ENCODE results near the gene FZD4. TPM values are rescaled to one million over a fixed set of nuclear protein-coding genes. Genes with fewer than 3 reads are reported as not detected.
"Not testable (repeated sequence)": the region's sequence is repeated elsewhere in the genome, so short reads cannot be mapped to it uniquely, and the experiment has no call there.

Gene FZD4
- total and polyA plus RNA-seq, 9 donors, result 25.8 to 40.5 (median 31.7) TPM

DNA sequence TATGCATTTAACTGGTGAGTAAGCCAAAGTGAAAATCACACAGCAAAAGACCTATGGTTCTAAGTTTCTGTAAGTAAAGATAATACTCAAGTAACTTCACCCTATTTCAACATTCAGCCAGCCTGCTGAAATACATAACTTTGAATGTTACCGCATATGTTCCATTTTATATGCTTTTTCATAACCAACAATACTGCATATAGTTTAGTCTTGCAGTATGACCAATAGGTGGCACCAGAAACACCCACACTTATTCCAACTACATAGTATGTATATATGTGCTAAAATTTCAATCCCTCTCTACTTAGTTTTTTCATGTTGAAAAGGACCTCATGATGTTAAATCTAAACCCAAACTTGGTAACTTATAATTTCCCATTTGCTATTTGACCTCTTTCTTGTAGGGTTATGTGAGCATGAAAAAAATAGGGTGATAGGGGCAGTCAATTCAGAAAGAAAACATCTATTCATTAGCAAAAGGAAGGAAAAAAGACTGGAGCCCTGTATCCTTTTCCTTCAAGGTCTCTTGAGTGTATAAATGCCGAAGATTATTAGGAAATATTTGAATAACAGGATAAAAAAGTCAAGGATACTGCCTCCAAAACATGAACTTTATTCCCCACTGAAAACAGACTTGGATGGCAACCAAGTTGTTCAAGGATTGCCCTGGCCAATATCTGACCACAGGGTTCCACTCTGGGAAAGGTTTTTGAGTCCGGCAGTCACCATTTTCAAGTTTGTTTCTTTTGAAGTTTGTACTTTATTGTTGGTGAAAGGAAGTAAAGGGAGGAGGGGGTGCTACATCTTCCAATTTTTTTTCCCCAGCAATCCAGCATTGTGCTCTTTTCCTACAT is 23.8 kb upstream of the FZD4 start:
- Histone ChIP-seq H3K36me3 (ENCODE audit: control insufficient read depth, insufficient read depth, low read length) (no peaks in the 10 kb centered on the region), H3K4me3 (ENCODE audit: low read length) (no peak overlapping the region), H3K4me1 (ENCODE audit: control insufficient read depth, insufficient read depth, low read length) (peaks cover 14% of the 10 kb centered on the region), H3K27ac (ENCODE audit: low read length) (peak overlapping the region; percentile 20), H3K27me3 (ENCODE audit: control insufficient read depth, insufficient read depth, low read length) (no peaks in the 10 kb centered on the region), H3K9me3 (replicated peaks; ENCODE audit: control insufficient read depth, low read depth, low read length) (peaks cover 8% of the 10 kb centered on the region)
- peak; percentile 64 for DNase-seq
- no CpG with 5 or more reads among the region's 3 CpGs for WGBS (ENCODE audit: insufficient coverage)

- peaks cover 12% of the 10 kb centered on the region for H3K9me3 ChIP-seq (replicated peaks; ENCODE audit: control insufficient read depth, low read depth, low read length)
- 94% methylated on average over 3 of the region's 7 CpGs for WGBS (ENCODE audit: insufficient coverage)
- H3K4me1 ChIP-seq (ENCODE audit: control insufficient read depth, insufficient read depth, low read length), result peaks cover 13% of the 10 kb centered on the region
- H3K4me3 ChIP-seq (ENCODE audit: low read length), result no peak overlapping the region
- H3K27me3 ChIP-seq (ENCODE audit: control insufficient read depth, insufficient read depth, low read length), result no peaks in the 10 kb centered on the region
- no peak for DNase-seq
- no peaks in the 10 kb centered on the region for H3K36me3 ChIP-seq (ENCODE audit: control insufficient read depth, insufficient read depth, low read length)
- H3K27ac ChIP-seq (ENCODE audit: low read length), result no peak overlapping the region
Observed at GRCh38 chr11:86978247-86978646, 23.1 kb upstream of the FZD4 start.

DNA sequence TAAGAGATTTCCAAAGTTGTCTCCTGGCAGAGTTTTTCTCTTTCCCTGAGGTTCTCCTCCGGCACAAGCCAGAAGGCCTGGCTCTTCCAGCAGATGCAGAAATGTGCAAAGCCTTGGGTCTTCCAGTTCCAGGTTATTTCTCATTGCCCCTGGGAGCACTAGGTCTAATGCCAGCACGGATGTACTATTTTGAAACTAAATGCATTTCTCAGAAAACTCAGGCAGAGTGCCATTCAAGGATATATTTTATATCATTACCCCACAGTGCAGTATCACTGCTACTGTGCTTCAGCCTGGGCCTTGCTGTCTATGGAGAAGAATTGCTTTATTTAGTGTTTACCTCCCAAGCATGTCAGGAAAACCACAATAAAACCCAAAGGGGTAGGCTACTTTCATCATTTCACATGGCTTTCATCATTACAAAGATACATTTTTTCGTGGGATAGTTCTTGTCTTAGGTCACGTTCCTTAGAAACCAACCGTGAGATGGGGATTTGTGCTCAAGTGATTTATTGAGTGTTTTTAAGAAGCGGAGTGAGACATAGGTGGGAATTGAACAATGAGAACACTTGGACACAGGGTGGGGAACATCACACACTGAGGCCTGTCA is 22.4 kb upstream of the FZD4 start:
- Histone ChIP-seq H3K4me3 (ENCODE audit: low read length) (no peak overlapping the region), H3K27ac (ENCODE audit: low read length) (no peak overlapping the region), H3K4me1 (ENCODE audit: control insufficient read depth, insufficient read depth, low read length) (peaks cover 6% of the 10 kb centered on the region), H3K9me3 (replicated peaks; ENCODE audit: control insufficient read depth, low read depth, low read length) (peaks cover 15% of the 10 kb centered on the region), H3K27me3 (ENCODE audit: control insufficient read depth, insufficient read depth, low read length) (no peaks in the 10 kb centered on the region), H3K36me3 (ENCODE audit: control insufficient read depth, insufficient read depth, low read length) (no peaks in the 10 kb centered on the region)
- peak; percentile 37 for DNase-seq
- 24% methylated on average over 1 of the region's 6 CpGs for WGBS (ENCODE audit: insufficient coverage)

GRCh38 chr11:86972734-86973133 is 17.5 kb upstream of the FZD4 start:
- no CpG with 5 or more reads among the region's 1 CpG for WGBS (ENCODE audit: insufficient coverage)
- Histone ChIP-seq H3K27ac (ENCODE audit: low read length) (no peak overlapping the region), H3K4me3 (ENCODE audit: low read length) (no peak overlapping the region), H3K4me1 (ENCODE audit: control insufficient read depth, insufficient read depth, low read length) (no peaks in the 10 kb centered on the region), H3K27me3 (ENCODE audit: control insufficient read depth, insufficient read depth, low read length) (no peaks in the 10 kb centered on the region), H3K9me3 (replicated peaks; ENCODE audit: control insufficient read depth, low read depth, low read length) (peaks cover 23% of the 10 kb centered on the region), H3K36me3 (ENCODE audit: control insufficient read depth, insufficient read depth, low read length) (no peaks in the 10 kb centered on the region)
- no peak for DNase-seq

DNA sequence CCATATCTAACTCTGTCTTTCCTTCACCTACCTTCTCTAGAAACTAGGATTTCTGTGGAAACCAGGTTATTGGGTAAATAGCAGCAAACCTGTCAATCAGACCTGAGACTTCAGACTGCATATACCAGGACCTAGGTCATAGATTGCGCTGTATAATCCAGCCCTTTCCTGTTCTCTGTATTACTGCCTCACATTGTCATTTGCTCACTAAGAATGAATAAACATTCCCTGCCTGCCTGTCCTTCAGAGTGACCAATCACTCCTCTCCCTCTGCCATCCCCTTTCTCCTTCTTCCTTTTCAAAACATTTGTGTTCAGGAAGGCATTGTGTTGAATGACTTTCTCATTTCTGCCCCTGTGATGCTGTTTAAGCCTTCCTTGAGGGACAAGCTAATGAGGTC is 14.1 kb upstream of the FZD4 start:
- Histone ChIP-seq H3K4me1 (ENCODE audit: control insufficient read depth, insufficient read depth, low read length) (no peaks in the 10 kb centered on the region), H3K27me3 (ENCODE audit: control insufficient read depth, insufficient read depth, low read length) (no peaks in the 10 kb centered on the region), H3K27ac (ENCODE audit: low read length) (no peak overlapping the region), H3K4me3 (ENCODE audit: low read length) (no peak overlapping the region), H3K9me3 (replicated peaks; ENCODE audit: control insufficient read depth, low read depth, low read length) (peaks cover 17% of the 10 kb centered on the region), H3K36me3 (ENCODE audit: control insufficient read depth, insufficient read depth, low read length) (no peaks in the 10 kb centered on the region)
- 100% methylated on average over 1 of the region's 1 CpG for WGBS (ENCODE audit: insufficient coverage)
- DNase-seq, result no peak

- not testable (repeated sequence) for H3K4me3 ChIP-seq (ENCODE audit: low read length); H3K36me3 ChIP-seq (ENCODE audit: control insufficient read depth, insufficient read depth, low read length); H3K9me3 ChIP-seq (replicated peaks; ENCODE audit: control insufficient read depth, low read depth, low read length); H3K4me1 ChIP-seq (ENCODE audit: control insufficient read depth, insufficient read depth, low read length); DNase-seq; H3K27ac ChIP-seq (ENCODE audit: low read length); H3K27me3 ChIP-seq (ENCODE audit: control insufficient read depth, insufficient read depth, low read length)
- WGBS (ENCODE audit: insufficient coverage), result 93% methylated on average over 7 of the region's 7 CpGs
Observed at GRCh38 chr11:86967601-86968000, 12.4 kb upstream of the FZD4 start.

- DNase-seq, result no peak
- Histone ChIP-seq H3K27me3 (ENCODE audit: control insufficient read depth, insufficient read depth, low read length) (no peaks in the 10 kb centered on the region), H3K4me1 (ENCODE audit: control insufficient read depth, insufficient read depth, low read length) (peaks cover 17% of the 10 kb centered on the region), H3K9me3 (replicated peaks; ENCODE audit: control insufficient read depth, low read depth, low read length) (no peaks in the 10 kb centered on the region), H3K36me3 (ENCODE audit: control insufficient read depth, insufficient read depth, low read length) (no peaks in the 10 kb centered on the region), H3K4me3 (ENCODE audit: low read length) (no peak overlapping the region), H3K27ac (ENCODE audit: low read length) (no peak overlapping the region)
- WGBS (ENCODE audit: insufficient coverage), result 68% methylated on average over 2 of the region's 4 CpGs
Observed at GRCh38 chr11:86957976-86958646, 2.9 kb upstream of the FZD4 start.

GRCh38 chr11:86956905-86957195 is 1.7 kb upstream of the FZD4 start:
- WGBS (ENCODE audit: insufficient coverage), result no CpG with 5 or more reads among the region's 2 CpGs
- H3K9me3 ChIP-seq (replicated peaks; ENCODE audit: control insufficient read depth, low read depth, low read length), result no peaks in the 10 kb centered on the region
- peaks cover 26% of the 10 kb centered on the region for H3K4me1 ChIP-seq (ENCODE audit: control insufficient read depth, insufficient read depth, low read length)
- no peak overlapping the region for H3K4me3 ChIP-seq (ENCODE audit: low read length)
- H3K36me3 ChIP-seq (ENCODE audit: control insufficient read depth, insufficient read depth, low read length), result peaks cover 5% of the 10 kb centered on the region
- H3K27me3 ChIP-seq (ENCODE audit: control insufficient read depth, insufficient read depth, low read length), result no peaks in the 10 kb centered on the region
- H3K27ac ChIP-seq (ENCODE audit: low read length), result peak overlapping the region; percentile 95
- DNase-seq, result peak; percentile 41

DNA sequence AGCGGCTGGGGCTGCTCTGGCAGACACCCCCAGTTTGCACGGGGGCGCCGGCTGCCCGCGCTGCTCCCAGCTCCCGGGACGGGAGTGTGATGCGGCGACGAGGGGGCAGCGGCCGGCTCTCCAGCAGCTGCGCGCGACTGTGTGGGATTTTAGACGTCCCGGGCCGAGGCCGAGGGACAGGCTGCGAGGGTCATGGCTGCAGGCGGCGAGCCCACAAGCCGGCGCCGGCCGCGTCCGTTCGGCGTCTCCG is 159 bp downstream of the FZD4 start:
- Histone ChIP-seq H3K27me3 (ENCODE audit: control insufficient read depth, insufficient read depth, low read length) (no peaks in the 10 kb centered on the region), H3K36me3 (ENCODE audit: control insufficient read depth, insufficient read depth, low read length) (peaks cover 15% of the 10 kb centered on the region), H3K4me3 (ENCODE audit: low read length) (peak overlapping the region; percentile 83), H3K27ac (ENCODE audit: low read length) (peak overlapping the region; percentile 82), H3K4me1 (ENCODE audit: control insufficient read depth, insufficient read depth, low read length) (peaks cover 36% of the 10 kb centered on the region), H3K9me3 (replicated peaks; ENCODE audit: control insufficient read depth, low read depth, low read length) (no peaks in the 10 kb centered on the region)
- no peak for DNase-seq
- WGBS (ENCODE audit: insufficient coverage), result under 1% methylated on average over 32 of the region's 32 CpGs

- H3K27me3 ChIP-seq (ENCODE audit: control insufficient read depth, insufficient read depth, low read length), result no peaks in the 10 kb centered on the region
- peak; percentile 82 for DNase-seq
- 1% methylated on average over 36 of the region's 43 CpGs for WGBS (ENCODE audit: insufficient coverage)
- peak overlapping the region; percentile 82 for H3K27ac ChIP-seq (ENCODE audit: low read length)
- H3K4me3 ChIP-seq (ENCODE audit: low read length), result peak overlapping the region; percentile 83
- H3K4me1 ChIP-seq (ENCODE audit: control insufficient read depth, insufficient read depth, low read length), result peaks cover 38% of the 10 kb centered on the region
- H3K36me3 ChIP-seq (ENCODE audit: control insufficient read depth, insufficient read depth, low read length), result peaks cover 17% of the 10 kb centered on the region
- no peaks in the 10 kb centered on the region for H3K9me3 ChIP-seq (replicated peaks; ENCODE audit: control insufficient read depth, low read depth, low read length)
Observed at GRCh38 chr11:86954269-86955110, 705 bp downstream of the FZD4 start.

Measured in muscle of leg (tissue), 11 donors.